Psoas muscle (tissue), 8 donors: ENCODE data around the gene TTC5. TPM values are rescaled to one million over a fixed set of nuclear protein-coding genes. Genes with fewer than 3 reads are reported as not detected.

Experiments used
- ATAC-seq, 4 donors: fragments of 200-7000 bp; cut with Tn5 transposase; one replicate each; pipeline ENCODE4 v1.9.1; 2020; ENCODE audit warnings: moderate library complexity in 3 of 4, mild to moderate bottlenecking in 2 of 4
- DNase-seq, 2 donors: peaks; one replicate each; pipeline ENCODE4 v3.0.0-alpha.2; 2020
- H3K27ac ChIP-seq: fragments of 200-600 bp; one replicate; pipeline ENCODE4 v1.8.0; 2022
- H3K27me3 ChIP-seq, 3 donors: fragments of 200-600 bp in 1 of 3; one replicate each; pipeline versions ENCODE4 v1.6.1 to v1.8.0; 2013 to 2022; ENCODE audit warnings: low read length in 2 of 3, mild to moderate bottlenecking in 2 of 3, moderate library complexity in 1 of 3; ENCODE audit not compliant: insufficient read depth in 3 of 3
- H3K36me3 ChIP-seq, 2 donors: fragments of 200-600 bp in 1 of 2; one replicate each; pipeline versions ENCODE4 v1.6.1 to v1.8.0; 2013 to 2022; ENCODE audit warnings: low read depth in 1 of 2, mild to moderate bottlenecking in 1 of 2, moderate library complexity in 1 of 2; ENCODE audit not compliant: insufficient read depth in 1 of 2
- H3K4me1 ChIP-seq: fragments of 200-600 bp; one replicate; pipeline ENCODE4 v1.8.0; 2022
- H3K4me3 ChIP-seq: fragments of 200-600 bp; one replicate; pipeline ENCODE4 v1.8.0; 2022; ENCODE audit warnings: mild to moderate bottlenecking
- H3K9me3 ChIP-seq: fragments of 200-600 bp; one replicate; pipeline ENCODE4 v1.8.0; 2022
- WGBS, 3 donors: extraction: QIAGEN DNeasy Blood & Tissue Kit; methylation state at CpG; one replicate each; pipeline versions ENCODE4 v1.1.6 to v1.1.7; 2013; 5-methylcytosine and 5-hydroxymethylcytosine counted together
- intact Hi-C, 2 donors: fragments of 100-400 bp; cut with DNase I; formaldehyde crosslinking; loops; one replicate each; pipeline versions ENCODE4 v1.11.0 to v1.14.2; 2022
- polyA plus RNA-seq, 3 donors: library from polyadenylated mRNA; stranded (reverse); fragments of 200-250 nt; gene quantifications; one replicate each; pipeline ENCODE4 v1.2.3, GENCODE V29; 2013
- total RNA-seq, 4 donors: library from RNA; stranded (reverse); fragmentation: NEBNext Ultra II Directional in 2 of 4; extraction: Animal tissue kit (Norgen Biotek cat#: 25700) in 2 of 4; gene quantifications; one replicate each; pipeline versions ENCODE4 v1.2.1 to v1.2.4, GENCODE V29; 2021 to 2023
- TF ChIP-seq, protein P1 (sequence below): fragments of 200-600 bp; IDR thresholded peaks from one replicate; pipeline ENCODE4 v1.8.0; 2022; ENCODE audit warnings: antibody characterized with exemption
- donor health status: healthy with polysubstance abuse.
- donor health status: DM: no; HTN: no; CAD: no; lungs with moderate emphysema.
- donor health status: Bipolar disorder and iron deficiency.
- donor health status: healthy.
- donor health status: DM: yes; HTN: yes; CAD: no.
- donor health status: DM: no; HTN: no; CAD: no.
- donor health status: DM: no; HTN: no; CAD: no.
- donor health status: DM: yes; HTN: yes; CAD: no.

The TTC5 gene
- total and polyA plus RNA-seq, 7 donors, result 3.2 to 10.4 (median 6.2) TPM

DNA sequence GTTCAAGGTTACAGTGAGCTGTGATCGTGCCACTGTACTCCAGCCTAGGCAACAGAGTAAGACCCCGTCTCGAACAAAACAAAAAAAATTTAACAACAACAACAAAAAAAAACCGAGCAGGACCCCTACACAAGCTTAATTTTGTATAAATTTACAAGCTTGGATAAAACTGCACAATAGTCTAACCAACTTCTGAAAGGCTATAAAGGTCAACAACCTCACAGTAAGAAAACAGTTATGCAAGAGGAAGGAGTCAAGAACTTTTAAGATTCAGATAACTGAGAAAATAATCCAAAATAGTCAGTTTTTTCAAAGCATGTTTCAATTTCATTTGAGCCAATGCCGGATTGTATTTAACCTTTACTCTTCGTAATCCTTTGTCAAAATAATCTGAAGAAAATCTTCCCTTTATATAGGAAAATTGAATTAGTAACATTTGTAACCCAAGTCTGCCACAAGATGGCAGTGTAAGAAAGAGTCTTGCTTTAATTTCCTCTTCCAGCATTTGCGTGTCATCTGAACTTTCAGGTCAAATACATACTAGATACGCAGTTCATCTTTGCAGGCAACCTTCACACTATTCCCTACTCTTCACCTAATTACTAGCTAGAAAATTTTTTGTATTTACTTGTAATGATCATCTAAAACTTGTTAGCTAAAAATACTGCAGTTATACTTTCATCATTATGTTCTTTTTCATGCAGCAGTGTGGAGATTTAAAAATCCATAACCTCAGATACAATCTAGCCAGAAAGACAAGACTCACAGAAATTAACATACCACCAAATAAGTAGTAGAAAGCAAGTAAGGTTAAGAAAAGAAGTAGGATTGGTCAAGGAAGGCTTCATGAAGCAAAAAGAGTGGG, 21.5 kb upstream of the TTC5 start:
- Histone ChIP-seq H3K27ac (no peak overlapping the region), H3K4me3 (no peak overlapping the region), H3K36me3 (peaks cover 6 to 63% of the 10 kb centered on the region in 2 donors), H3K4me1 (peaks cover 21% of the 10 kb centered on the region), H3K27me3 (no peaks in the 10 kb centered on the region), H3K9me3 (no peaks in the 10 kb centered on the region)
- ATAC-seq (peak in 3 of 4 donors; percentile 57 to 84 (median 59)), DNase-seq (no peak)
- 47 to 50% (median 47%) methylated on average over 8 of the region's 8 CpGs for WGBS, 3 donors
- TF ChIP-seq, protein P1, sequence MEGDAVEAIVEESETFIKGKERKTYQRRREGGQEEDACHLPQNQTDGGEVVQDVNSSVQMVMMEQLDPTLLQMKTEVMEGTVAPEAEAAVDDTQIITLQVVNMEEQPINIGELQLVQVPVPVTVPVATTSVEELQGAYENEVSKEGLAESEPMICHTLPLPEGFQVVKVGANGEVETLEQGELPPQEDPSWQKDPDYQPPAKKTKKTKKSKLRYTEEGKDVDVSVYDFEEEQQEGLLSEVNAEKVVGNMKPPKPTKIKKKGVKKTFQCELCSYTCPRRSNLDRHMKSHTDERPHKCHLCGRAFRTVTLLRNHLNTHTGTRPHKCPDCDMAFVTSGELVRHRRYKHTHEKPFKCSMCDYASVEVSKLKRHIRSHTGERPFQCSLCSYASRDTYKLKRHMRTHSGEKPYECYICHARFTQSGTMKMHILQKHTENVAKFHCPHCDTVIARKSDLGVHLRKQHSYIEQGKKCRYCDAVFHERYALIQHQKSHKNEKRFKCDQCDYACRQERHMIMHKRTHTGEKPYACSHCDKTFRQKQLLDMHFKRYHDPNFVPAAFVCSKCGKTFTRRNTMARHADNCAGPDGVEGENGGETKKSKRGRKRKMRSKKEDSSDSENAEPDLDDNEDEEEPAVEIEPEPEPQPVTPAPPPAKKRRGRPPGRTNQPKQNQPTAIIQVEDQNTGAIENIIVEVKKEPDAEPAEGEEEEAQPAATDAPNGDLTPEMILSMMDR, result peak; percentile 85
- intact Hi-C loops, result loop anchor here (1.0 to 2.0 kb wide), 2 partner anchors 282 to 364 kb away; no protein-coding TSS in a partner anchor

DNA sequence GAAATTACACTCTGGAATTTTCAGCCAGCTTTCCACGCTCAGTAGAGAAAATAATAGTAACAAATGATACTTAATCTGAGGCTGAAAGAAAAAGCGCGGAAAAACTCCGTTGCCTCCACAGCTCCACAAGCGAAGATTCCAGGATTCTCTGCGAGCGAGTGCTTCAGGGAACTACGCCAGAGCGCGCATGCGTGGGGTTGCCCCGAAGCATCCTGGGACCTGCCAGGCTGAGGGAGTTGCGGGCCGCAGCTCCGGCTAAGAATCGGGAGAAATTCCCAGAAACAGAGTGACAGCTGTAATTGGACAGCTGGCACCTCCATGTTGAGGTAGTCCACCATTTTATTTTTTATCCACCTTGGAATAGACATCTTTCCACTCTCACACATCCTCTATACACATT, 12.0 kb upstream of the TTC5 start:
- Histone ChIP-seq H3K27ac (no peak overlapping the region), H3K9me3 (no peaks in the 10 kb centered on the region), H3K27me3 (no peaks in the 10 kb centered on the region), H3K36me3 (peaks cover 14 to 93% of the 10 kb centered on the region in 2 donors), H3K4me3 (no peak overlapping the region), H3K4me1 (no peaks in the 10 kb centered on the region)
- DNase-seq (no peak), ATAC-seq (no peak)
- intact Hi-C loops, result no loop called here
- WGBS, 3 donors, result 91 to 97% (median 95%) methylated on average over 16 of the region's 16 CpGs
- TF ChIP-seq, protein P1, result no peak

DNA sequence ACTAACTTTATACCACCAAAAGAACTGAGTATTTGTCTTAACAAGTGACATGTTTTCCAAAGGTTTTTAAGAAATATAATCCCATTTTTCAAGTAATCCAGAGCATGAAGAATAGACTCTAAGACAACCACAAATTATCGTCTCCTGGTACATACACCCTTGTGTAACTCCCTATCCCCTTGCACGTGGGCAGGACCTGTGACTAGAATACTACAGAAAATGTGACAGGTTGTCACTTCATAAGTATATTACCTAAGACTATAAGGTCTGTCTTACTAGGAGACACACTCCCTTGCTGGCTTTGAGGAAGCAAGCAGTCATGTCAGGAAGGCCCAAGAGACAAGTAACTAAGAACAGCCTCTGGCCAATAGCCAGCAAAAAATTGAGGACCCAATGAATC, 8.3 kb upstream of the TTC5 start:
- TF ChIP-seq, protein P1, result no peak
- no peak for ATAC-seq
- peaks cover 14 to 77% of the 10 kb centered on the region in 2 donors for H3K36me3 ChIP-seq
- H3K27me3 ChIP-seq, result no peaks in the 10 kb centered on the region
- WGBS, 3 donors, result 89 to 97% (median 91%) methylated on average over 2 of the region's 2 CpGs
- no peaks in the 10 kb centered on the region for H3K4me1 ChIP-seq
- intact Hi-C loops, result no loop called here
- no peaks in the 10 kb centered on the region for H3K9me3 ChIP-seq
- no peak overlapping the region for H3K4me3 ChIP-seq
- DNase-seq, result no peak
- no peak overlapping the region for H3K27ac ChIP-seq

DNA sequence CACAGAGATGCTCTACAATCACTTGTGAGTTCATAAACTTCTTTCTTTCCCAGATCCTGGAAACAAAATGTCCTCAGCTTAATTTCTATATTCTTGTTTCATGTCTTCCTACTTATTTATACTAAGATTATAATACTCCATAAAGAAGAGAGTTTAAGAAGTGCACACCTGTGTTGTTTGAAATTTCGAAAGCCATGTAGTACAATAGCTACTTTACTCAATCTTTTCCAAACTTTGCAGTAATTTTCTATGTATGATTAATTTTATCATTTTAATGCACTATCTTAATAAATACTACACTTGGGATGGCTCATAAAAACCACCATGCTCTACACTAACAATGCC, 300 bp upstream of the TTC5 start:
- DNase-seq, result no peak
- TF ChIP-seq, protein P1, result no peak
- ATAC-seq, result no peak
- Histone ChIP-seq H3K27ac (no peak overlapping the region), H3K36me3 (peaks cover 0 to 12% of the 10 kb centered on the region in 2 donors), H3K4me3 (peak overlapping the region; percentile 90), H3K9me3 (no peaks in the 10 kb centered on the region), H3K4me1 (peaks cover 7% of the 10 kb centered on the region), H3K27me3 (no peaks in the 10 kb centered on the region)
- intact Hi-C loops, result no loop called here
- 92 to 99% (median 95%) methylated on average over 1 of the region's 1 CpG for WGBS, 3 donors
